ENCODE data around the gene SDK2. TPM values are rescaled to one million over a fixed set of nuclear protein-coding genes. Genes with fewer than 3 reads are reported as not detected.

Gene SDK2
- total RNA-seq, 2 experiments from 2014 or later: 10.5 to 11.9 TPM

- peaks cover 18% of the 10 kb centered on the region for H3K4me1 Mint-ChIP-seq
- ChIA-PET POLR2A (no interaction called here), CTCF (interaction anchor here (1.3 to 2.1 kb wide), 3 partner anchors 13 to 568 kb away, joined by 3 to 5 read pairs (median 3); no protein-coding TSS in a partner anchor)
- H3K36me3 Mint-ChIP-seq (ENCODE audit: low read depth): no peaks in the 10 kb centered on the region
- DNase-seq: peak; percentile 46
- peak overlapping the region; percentile 61 for H3K27ac Mint-ChIP-seq
- no peaks in the 10 kb centered on the region for H3K9me3 Mint-ChIP-seq
- H3K27me3 Mint-ChIP-seq: no peaks in the 10 kb centered on the region
- no peak overlapping the region for H3K4me3 Mint-ChIP-seq
Observed at GRCh38 chr17:73430848-73431247, 213.4 kb downstream of the SDK2 start.

GRCh38 chr17:73430165-73430680 lies 214.0 kb downstream of the SDK2 start:
- H3K4me1 Mint-ChIP-seq: peaks cover 18% of the 10 kb centered on the region
- no peaks in the 10 kb centered on the region for H3K27me3 Mint-ChIP-seq
- H3K9me3 Mint-ChIP-seq: no peaks in the 10 kb centered on the region
- H3K36me3 Mint-ChIP-seq (ENCODE audit: low read depth): no peaks in the 10 kb centered on the region
- CTCF ChIA-PET: interaction anchor here (0.7 to 2.3 kb wide), 12 partner anchors 9 to 606 kb away, joined by 3 to 9 read pairs (median 3); no protein-coding TSS in a partner anchor
- DNase-seq: no peak
- H3K4me3 Mint-ChIP-seq: no peak overlapping the region
- H3K27ac Mint-ChIP-seq: peak overlapping the region; percentile 13
- POLR2A ChIA-PET: interaction anchor here (0.5 kb wide), 1 partner anchor 101 kb away, joined by 3 read pairs; no protein-coding TSS in a partner anchor

- ChIA-PET POLR2A (interaction anchor here (0.5 kb wide), 1 partner anchor 102 kb away, joined by 3 read pairs; no protein-coding TSS in a partner anchor), CTCF (interaction anchor here (0.7 to 2.3 kb wide), 15 partner anchors 9 to 607 kb away, joined by 3 to 9 read pairs (median 3); no protein-coding TSS in a partner anchor)
- peak overlapping the region; percentile 19 for H3K27ac Mint-ChIP-seq
- H3K4me3 Mint-ChIP-seq: no peak overlapping the region
- DNase-seq: peak; percentile 90
- no peaks in the 10 kb centered on the region for H3K36me3 Mint-ChIP-seq (ENCODE audit: low read depth)
- H3K4me1 Mint-ChIP-seq: peaks cover 18% of the 10 kb centered on the region
- H3K27me3 Mint-ChIP-seq: no peaks in the 10 kb centered on the region
- H3K9me3 Mint-ChIP-seq: no peaks in the 10 kb centered on the region
Observed at GRCh38 chr17:73429440-73430164, 214.6 kb downstream of the SDK2 start.

GRCh38 chr17:73427198-73427597 lies 217.0 kb downstream of the SDK2 start:
- no peak for DNase-seq
- ChIA-PET POLR2A (no interaction called here), CTCF (no interaction called here)
- Mint-ChIP-seq H3K27ac (no peak overlapping the region), H3K9me3 (no peaks in the 10 kb centered on the region), H3K36me3 (ENCODE audit: low read depth) (no peaks in the 10 kb centered on the region), H3K4me1 (peaks cover 18% of the 10 kb centered on the region), H3K4me3 (no peak overlapping the region), H3K27me3 (no peaks in the 10 kb centered on the region)

GRCh38 chr17:73424571-73424970 lies 219.7 kb downstream of the SDK2 start:
- POLR2A ChIA-PET: no interaction called here
- Mint-ChIP-seq H3K4me1 (peaks cover 3% of the 10 kb centered on the region), H3K9me3 (no peaks in the 10 kb centered on the region), H3K27me3 (no peaks in the 10 kb centered on the region), H3K36me3 (ENCODE audit: low read depth) (no peaks in the 10 kb centered on the region), H3K4me3 (no peak overlapping the region), H3K27ac (no peak overlapping the region)
- no peak for DNase-seq
- CTCF ChIA-PET: no interaction called here

- no peaks in the 10 kb centered on the region for H3K36me3 Mint-ChIP-seq (ENCODE audit: low read depth)
- CTCF ChIA-PET: no interaction called here
- H3K4me3 Mint-ChIP-seq: no peak overlapping the region
- no peaks in the 10 kb centered on the region for H3K9me3 Mint-ChIP-seq
- no peak for DNase-seq
- no peaks in the 10 kb centered on the region for H3K27me3 Mint-ChIP-seq
- POLR2A ChIA-PET: no interaction called here
- H3K4me1 Mint-ChIP-seq: no peaks in the 10 kb centered on the region
- no peak overlapping the region for H3K27ac Mint-ChIP-seq
Observed at GRCh38 chr17:73423806-73424205, 220.4 kb downstream of the SDK2 start.

GRCh38 chr17:73423159-73423715 lies 221.0 kb downstream of the SDK2 start:
- Mint-ChIP-seq H3K4me1 (no peaks in the 10 kb centered on the region), H3K9me3 (no peaks in the 10 kb centered on the region), H3K27ac (no peak overlapping the region), H3K27me3 (no peaks in the 10 kb centered on the region), H3K36me3 (ENCODE audit: low read depth) (no peaks in the 10 kb centered on the region), H3K4me3 (no peak overlapping the region)
- ChIA-PET POLR2A (no interaction called here), CTCF (no interaction called here)
- no peak for DNase-seq

- ChIA-PET CTCF (interaction anchor here (1.2 kb wide), 1 partner anchor 52 kb away, joined by 3 read pairs; no protein-coding TSS in a partner anchor), POLR2A (no interaction called here)
- no peak for DNase-seq
- Mint-ChIP-seq H3K27me3 (no peaks in the 10 kb centered on the region), H3K9me3 (no peaks in the 10 kb centered on the region), H3K36me3 (ENCODE audit: low read depth) (no peaks in the 10 kb centered on the region), H3K27ac (no peak overlapping the region), H3K4me3 (no peak overlapping the region), H3K4me1 (no peaks in the 10 kb centered on the region)
Observed at GRCh38 chr17:73422121-73422520, 222.1 kb downstream of the SDK2 start.

GRCh38 chr17:73420897-73421296 lies 223.3 kb downstream of the SDK2 start:
- no peaks in the 10 kb centered on the region for H3K36me3 Mint-ChIP-seq (ENCODE audit: low read depth)
- no peak for DNase-seq
- no peak overlapping the region for H3K27ac Mint-ChIP-seq
- no peaks in the 10 kb centered on the region for H3K9me3 Mint-ChIP-seq
- H3K27me3 Mint-ChIP-seq: no peaks in the 10 kb centered on the region
- no peak overlapping the region for H3K4me3 Mint-ChIP-seq
- CTCF ChIA-PET: interaction anchor here (0.6 to 1.2 kb wide), 2 partner anchors 51 to 177 kb away, joined by 3 read pairs; no protein-coding TSS in a partner anchor
- POLR2A ChIA-PET: interaction anchor here (0.6 kb wide), 1 partner anchor 47 kb away, joined by 7 read pairs; no protein-coding TSS in a partner anchor
- H3K4me1 Mint-ChIP-seq: no peaks in the 10 kb centered on the region

- no peak overlapping the region for H3K27ac Mint-ChIP-seq
- CTCF ChIA-PET: interaction anchor here (0.6 to 1.0 kb wide), 3 partner anchors 8 to 10 kb away, joined by 3 to 4 read pairs (median 3); no protein-coding TSS in a partner anchor
- no peaks in the 10 kb centered on the region for H3K4me1 Mint-ChIP-seq
- H3K9me3 Mint-ChIP-seq: no peaks in the 10 kb centered on the region
- no peak overlapping the region for H3K4me3 Mint-ChIP-seq
- POLR2A ChIA-PET: no interaction called here
- no peak for DNase-seq
- no peaks in the 10 kb centered on the region for H3K36me3 Mint-ChIP-seq (ENCODE audit: low read depth)
- H3K27me3 Mint-ChIP-seq: no peaks in the 10 kb centered on the region
Observed at GRCh38 chr17:73419881-73420280, 224.4 kb downstream of the SDK2 start.

- no peaks in the 10 kb centered on the region for H3K36me3 Mint-ChIP-seq (ENCODE audit: low read depth)
- ChIA-PET CTCF (interaction anchor here (1.0 kb wide), 1 partner anchor 10 kb away, joined by 3 read pairs; no protein-coding TSS in a partner anchor), POLR2A (no interaction called here)
- no peaks in the 10 kb centered on the region for H3K9me3 Mint-ChIP-seq
- H3K4me3 Mint-ChIP-seq: no peak overlapping the region
- no peak for DNase-seq
- H3K27ac Mint-ChIP-seq: no peak overlapping the region
- H3K4me1 Mint-ChIP-seq: no peaks in the 10 kb centered on the region
- no peaks in the 10 kb centered on the region for H3K27me3 Mint-ChIP-seq
Observed at GRCh38 chr17:73419051-73419450, 225.2 kb downstream of the SDK2 start.

- Mint-ChIP-seq H3K4me1 (no peaks in the 10 kb centered on the region), H3K27ac (no peak overlapping the region), H3K27me3 (no peaks in the 10 kb centered on the region), H3K36me3 (ENCODE audit: low read depth) (no peaks in the 10 kb centered on the region), H3K4me3 (no peak overlapping the region), H3K9me3 (no peaks in the 10 kb centered on the region)
- ChIA-PET POLR2A (no interaction called here), CTCF (no interaction called here)
- no peak for DNase-seq
Observed at GRCh38 chr17:73415782-73416181, 228.5 kb downstream of the SDK2 start.
